WI38 (cell line): ENCODE measurements around the gene KRTAP4-3.
"Not testable (repeated sequence)": the region's sequence is repeated elsewhere in the genome, so short reads cannot be mapped to it uniquely, and the experiment has no call there.

ENCODE experiments used
- H3K4me3 ChIP-seq: 2 replicates; pipeline ENCODE4 v1.5.1; 2011; ENCODE audit warnings: low read depth, mild to moderate bottlenecking, control low read depth, low read length
- TF ChIP-seq, protein P1 (sequence below): IDR thresholded peaks from 2 replicates; pipeline ENCODE4 v1.5.1; 2012; ENCODE audit warnings: low read depth, mild to moderate bottlenecking, control low read depth, low read length

KRTAP4-3 gene

GRCh38 chr17:41149652-41149985 lies 18.4 kb downstream of the KRTAP4-3 start, which contains the start of gene KRTAP4-5:
Gene KRTAP4-5 (minus strand): TSS chr17:41149825. CDS start chr17:41149767, 58 bp downstream.
- H3K4me3 ChIP-seq: no peak within 1 kb of the TSS
- TF ChIP-seq, protein P1, sequence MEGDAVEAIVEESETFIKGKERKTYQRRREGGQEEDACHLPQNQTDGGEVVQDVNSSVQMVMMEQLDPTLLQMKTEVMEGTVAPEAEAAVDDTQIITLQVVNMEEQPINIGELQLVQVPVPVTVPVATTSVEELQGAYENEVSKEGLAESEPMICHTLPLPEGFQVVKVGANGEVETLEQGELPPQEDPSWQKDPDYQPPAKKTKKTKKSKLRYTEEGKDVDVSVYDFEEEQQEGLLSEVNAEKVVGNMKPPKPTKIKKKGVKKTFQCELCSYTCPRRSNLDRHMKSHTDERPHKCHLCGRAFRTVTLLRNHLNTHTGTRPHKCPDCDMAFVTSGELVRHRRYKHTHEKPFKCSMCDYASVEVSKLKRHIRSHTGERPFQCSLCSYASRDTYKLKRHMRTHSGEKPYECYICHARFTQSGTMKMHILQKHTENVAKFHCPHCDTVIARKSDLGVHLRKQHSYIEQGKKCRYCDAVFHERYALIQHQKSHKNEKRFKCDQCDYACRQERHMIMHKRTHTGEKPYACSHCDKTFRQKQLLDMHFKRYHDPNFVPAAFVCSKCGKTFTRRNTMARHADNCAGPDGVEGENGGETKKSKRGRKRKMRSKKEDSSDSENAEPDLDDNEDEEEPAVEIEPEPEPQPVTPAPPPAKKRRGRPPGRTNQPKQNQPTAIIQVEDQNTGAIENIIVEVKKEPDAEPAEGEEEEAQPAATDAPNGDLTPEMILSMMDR: no peak

DNA sequence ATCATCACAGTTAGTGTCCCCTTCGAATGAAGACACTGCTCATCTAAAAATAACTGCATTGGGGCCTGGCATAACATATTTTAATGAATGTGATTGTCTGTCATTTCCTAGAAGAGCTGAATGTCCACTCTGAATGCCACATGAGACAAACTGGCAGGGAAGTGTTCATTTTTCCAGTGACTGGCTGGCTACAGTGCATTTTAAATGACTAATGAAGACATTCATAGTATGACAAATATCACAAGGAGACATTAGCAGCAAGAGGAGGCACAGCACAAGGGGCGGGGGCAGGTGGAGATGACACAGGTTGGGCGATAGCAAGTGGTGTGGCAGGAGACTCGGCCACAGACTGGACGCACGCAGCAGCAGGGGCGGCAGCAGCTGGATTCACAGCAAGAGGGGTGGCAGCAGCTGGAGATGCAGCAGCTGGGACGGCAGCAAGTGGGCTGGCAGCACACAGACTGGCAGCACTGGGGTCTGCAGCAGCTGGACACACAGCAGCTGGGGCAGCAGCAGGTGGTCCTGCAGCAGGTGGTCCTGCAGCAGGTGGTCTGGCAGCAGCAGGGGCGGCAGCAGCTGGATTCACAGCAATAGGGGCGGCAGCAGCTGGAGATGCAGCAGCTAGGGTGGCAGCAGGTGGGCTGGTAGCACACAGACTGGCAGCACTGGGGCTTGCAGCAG lies 18.9 kb downstream of the KRTAP4-3 start:
- H3K4me3 ChIP-seq: not testable (repeated sequence)

- TF ChIP-seq, protein P1: no peak
- H3K4me3 ChIP-seq: no peak overlapping the region
Measured at GRCh38 chr17:41147531-41148204, 20.4 kb downstream of the KRTAP4-3 start.

DNA sequence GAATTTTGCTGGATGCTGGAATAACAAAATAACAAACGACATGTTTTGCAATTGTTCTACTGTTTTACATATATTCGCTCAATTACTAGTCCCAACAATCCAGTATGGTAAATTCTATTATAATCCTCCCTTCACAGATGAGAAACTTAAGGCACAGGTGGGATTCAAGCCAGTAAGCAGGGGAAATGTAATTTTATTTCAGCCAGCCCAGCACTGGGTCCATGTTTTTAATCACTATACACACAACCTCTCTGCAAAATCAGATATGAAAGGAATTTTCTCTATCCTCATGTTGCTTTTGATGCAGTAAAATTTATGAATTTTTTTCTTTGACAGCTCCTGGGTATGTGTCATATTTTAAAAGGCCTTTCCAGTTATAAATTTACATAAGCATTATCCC lies 22.8 kb downstream of the KRTAP4-3 start:
- TF ChIP-seq, protein P1: no peak
- H3K4me3 ChIP-seq: no peak overlapping the region

DNA sequence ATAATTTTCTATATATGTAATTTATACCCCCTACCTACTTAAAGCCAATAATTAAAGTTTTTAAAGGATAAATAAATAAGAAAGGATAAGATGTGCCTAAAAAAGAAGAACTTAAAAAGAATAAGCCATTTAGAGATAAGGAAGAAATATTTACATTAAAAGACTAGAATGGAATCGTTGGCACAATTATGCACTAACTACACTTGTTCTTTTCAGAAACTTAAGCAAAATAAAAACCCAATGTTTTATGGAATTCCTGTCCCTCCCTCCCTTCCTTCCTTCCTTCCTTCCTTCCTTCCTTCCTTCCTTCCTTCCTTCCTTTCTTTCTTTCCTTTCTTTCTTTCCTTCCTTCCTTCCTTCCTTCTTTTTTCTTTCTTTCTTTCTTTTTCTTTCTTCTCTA lies 23.2 kb downstream of the KRTAP4-3 start:
- H3K4me3 ChIP-seq: no peak overlapping the region
- TF ChIP-seq, protein P1: no peak

GRCh38 chr17:41141361-41141760 lies 26.7 kb downstream of the KRTAP4-3 start:
- TF ChIP-seq, protein P1: no peak
- no peak overlapping the region for H3K4me3 ChIP-seq

GRCh38 chr17:41140360-41141131 lies 27.5 kb downstream of the KRTAP4-3 start, which contains the start of gene KRTAP4-6:
Gene KRTAP4-6 (minus strand): TSS chr17:41140544. CDS start chr17:41140487, 57 bp downstream.
- no peak within 1 kb of the TSS for H3K4me3 ChIP-seq
- TF ChIP-seq, protein P1: no peak

GRCh38 chr17:41139865-41140264 lies 28.2 kb downstream of the KRTAP4-3 start:
- H3K4me3 ChIP-seq: not testable (repeated sequence)
